ENCODE data around the gene TOPAZ1.

Gene TOPAZ1

DNA sequence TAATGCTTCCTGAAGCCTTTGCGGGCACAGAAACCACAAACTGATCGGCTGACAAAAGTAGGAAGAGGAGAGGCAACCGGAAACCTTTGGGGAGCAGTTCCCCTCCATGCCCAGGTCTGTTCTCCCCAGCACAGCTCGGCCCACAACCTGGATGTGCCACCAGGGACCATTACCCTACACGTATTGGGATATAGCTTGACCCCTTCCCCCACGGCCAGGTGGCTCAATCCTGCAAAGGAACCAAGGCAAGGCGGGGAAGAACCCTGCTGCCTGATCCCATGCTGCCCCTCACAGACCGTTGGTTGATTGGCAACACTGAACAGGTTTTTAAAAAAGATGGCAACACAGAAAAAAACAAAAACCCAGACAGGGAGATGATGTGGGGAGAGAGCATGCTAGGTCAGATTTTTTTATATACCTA is 77.2 kb downstream of the TOPAZ1 start:
- TF ChIP-seq, protein P1, sequence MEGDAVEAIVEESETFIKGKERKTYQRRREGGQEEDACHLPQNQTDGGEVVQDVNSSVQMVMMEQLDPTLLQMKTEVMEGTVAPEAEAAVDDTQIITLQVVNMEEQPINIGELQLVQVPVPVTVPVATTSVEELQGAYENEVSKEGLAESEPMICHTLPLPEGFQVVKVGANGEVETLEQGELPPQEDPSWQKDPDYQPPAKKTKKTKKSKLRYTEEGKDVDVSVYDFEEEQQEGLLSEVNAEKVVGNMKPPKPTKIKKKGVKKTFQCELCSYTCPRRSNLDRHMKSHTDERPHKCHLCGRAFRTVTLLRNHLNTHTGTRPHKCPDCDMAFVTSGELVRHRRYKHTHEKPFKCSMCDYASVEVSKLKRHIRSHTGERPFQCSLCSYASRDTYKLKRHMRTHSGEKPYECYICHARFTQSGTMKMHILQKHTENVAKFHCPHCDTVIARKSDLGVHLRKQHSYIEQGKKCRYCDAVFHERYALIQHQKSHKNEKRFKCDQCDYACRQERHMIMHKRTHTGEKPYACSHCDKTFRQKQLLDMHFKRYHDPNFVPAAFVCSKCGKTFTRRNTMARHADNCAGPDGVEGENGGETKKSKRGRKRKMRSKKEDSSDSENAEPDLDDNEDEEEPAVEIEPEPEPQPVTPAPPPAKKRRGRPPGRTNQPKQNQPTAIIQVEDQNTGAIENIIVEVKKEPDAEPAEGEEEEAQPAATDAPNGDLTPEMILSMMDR (IDR thresholded peaks at IDR 0.05; ENCODE audit: extremely low read depth, insufficient read depth, missing control alignments), result peak; percentile 5
- no peak for DNase-seq (ENCODE audit: low spot score)
- in situ Hi-C loops (cut with MboI; ENCODE audit: low pct_unique_long_range_greater_than_20kb, low sequenced_read_pairs, unreplicated experiment), result no loop called here

DNA sequence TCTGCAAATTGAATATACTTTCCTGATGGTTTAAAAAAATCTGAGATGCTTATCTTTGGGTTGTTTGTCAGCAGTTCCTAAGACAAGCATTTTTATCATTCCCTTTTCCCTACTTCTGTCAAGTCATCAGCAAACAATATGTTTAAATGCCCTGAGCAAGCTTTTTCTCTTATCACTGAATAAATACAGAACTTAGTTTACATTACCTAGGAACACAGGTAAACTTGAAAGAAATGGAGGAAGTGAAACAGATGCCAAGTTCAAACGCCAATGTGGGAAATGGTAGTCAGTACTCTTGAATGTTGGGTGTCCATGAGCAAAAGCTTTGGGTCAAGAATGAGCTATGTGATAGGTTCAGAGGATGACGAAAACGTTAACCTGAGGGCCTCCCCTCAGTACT is 79.6 kb downstream of the TOPAZ1 start:
- in situ Hi-C loops (cut with MboI; ENCODE audit: low pct_unique_long_range_greater_than_20kb, low sequenced_read_pairs, unreplicated experiment), result no loop called here
- no peak for DNase-seq (ENCODE audit: low spot score)
- TF ChIP-seq, protein P1 (IDR thresholded peaks at IDR 0.05; ENCODE audit: extremely low read depth, insufficient read depth, missing control alignments), result no peak

DNA sequence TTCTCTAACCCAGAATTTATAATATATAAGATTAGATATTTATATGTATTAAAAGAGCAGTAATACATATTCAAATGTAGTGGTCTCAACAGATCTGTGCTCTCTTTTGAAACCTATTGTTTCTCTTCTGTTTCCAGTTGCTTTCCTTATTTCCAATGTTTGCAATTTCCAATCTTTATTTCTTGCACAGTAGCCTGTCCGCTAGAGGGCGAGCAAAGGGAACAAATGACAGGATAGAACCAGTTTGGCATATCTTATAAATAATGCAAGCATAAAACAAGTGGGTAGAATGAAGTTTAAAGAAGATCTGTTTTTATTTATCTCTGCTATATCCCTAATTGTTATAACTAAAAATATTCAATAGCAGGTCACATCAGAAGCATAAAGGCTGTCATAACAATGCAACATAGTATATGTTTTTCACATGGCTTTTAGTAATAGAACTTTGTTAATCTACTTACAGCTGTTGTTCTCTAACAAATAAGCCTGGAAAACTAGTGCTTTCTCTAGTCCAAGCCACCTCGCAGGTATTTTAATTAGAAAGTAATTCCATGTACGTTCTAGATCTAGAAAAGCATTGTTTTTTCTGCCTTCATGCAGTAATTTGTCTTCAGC is 81.8 kb downstream of the TOPAZ1 start:
- TF ChIP-seq, protein P1 (IDR thresholded peaks at IDR 0.05; ENCODE audit: extremely low read depth, insufficient read depth, missing control alignments), result peak; percentile 89
- in situ Hi-C loops (cut with MboI; ENCODE audit: low pct_unique_long_range_greater_than_20kb, low sequenced_read_pairs, unreplicated experiment), result no loop called here
- peak; percentile 34 for DNase-seq (ENCODE audit: low spot score)

DNA sequence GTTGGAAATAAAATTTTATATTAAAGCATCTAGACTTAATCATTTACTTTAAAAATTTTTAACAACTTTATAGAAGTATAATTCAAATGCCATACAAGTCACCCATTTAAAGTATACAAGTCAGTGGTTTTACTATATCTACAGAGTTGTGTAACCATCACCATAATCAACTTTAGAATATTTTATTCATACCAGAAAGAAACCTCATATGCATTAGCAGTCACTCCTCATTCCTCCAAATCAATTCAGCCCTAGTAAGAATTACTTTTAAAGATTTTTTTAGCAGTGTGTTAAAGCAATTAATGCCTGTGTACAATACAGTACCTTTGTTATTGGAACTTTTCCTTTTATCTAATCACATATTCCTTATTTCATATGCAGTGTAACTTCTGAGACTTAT is 82.9 kb downstream of the TOPAZ1 start:
- in situ Hi-C loops (cut with MboI; ENCODE audit: low pct_unique_long_range_greater_than_20kb, low sequenced_read_pairs, unreplicated experiment), result no loop called here
- TF ChIP-seq, protein P1 (IDR thresholded peaks at IDR 0.05; ENCODE audit: extremely low read depth, insufficient read depth, missing control alignments), result no peak
- DNase-seq (ENCODE audit: low spot score), result no peak

DNA sequence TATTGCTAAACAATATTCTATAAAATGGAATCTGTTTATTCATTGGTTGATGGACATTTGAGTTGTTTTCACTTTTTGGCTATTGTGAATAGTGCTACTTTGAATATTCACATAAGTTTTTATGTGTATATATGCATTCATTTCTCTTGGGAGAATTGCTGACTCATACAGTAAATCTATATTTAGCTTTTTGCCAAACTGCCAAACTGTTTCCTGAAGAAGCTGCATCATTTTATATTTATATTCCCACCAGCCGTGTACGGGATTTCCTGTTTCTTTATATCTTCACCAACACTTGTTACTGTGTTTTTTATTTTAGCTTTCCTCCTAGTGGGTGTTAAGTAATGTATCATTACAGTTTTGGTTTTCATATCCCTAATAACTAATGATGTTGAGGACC is 84.3 kb downstream of the TOPAZ1 start:
- DNase-seq (ENCODE audit: low spot score), result no peak
- TF ChIP-seq, protein P1 (IDR thresholded peaks at IDR 0.05; ENCODE audit: extremely low read depth, insufficient read depth, missing control alignments), result no peak
- in situ Hi-C loops (cut with MboI; ENCODE audit: low pct_unique_long_range_greater_than_20kb, low sequenced_read_pairs, unreplicated experiment), result loop anchor here (25.0 kb wide), 1 partner anchor 586 kb away; no protein-coding TSS in a partner anchor

DNA sequence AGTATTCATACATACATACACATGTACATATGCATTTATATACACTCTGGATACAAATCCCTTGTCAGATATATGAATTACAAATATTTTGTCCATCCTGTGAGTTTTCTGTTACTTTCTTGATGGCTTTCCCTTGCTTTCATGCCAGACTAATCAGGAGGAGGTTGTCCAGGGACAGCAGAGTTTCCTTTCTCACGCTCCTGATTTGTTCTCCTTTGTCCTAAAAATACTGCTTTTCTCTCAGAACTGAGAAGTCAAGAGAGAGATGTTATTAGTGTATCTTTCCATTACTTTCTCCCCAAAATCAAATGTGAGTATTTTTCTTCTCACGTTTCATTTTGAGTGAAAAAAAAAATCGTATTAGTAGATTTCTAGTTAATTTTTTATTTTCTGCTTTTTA is 84.8 kb downstream of the TOPAZ1 start:
- no peak for DNase-seq (ENCODE audit: low spot score)
- TF ChIP-seq, protein P1 (IDR thresholded peaks at IDR 0.05; ENCODE audit: extremely low read depth, insufficient read depth, missing control alignments), result no peak
- in situ Hi-C loops (cut with MboI; ENCODE audit: low pct_unique_long_range_greater_than_20kb, low sequenced_read_pairs, unreplicated experiment), result loop anchor here (25.0 kb wide), 1 partner anchor 586 kb away; no protein-coding TSS in a partner anchor
